Upper lobe of right lung (tissue), 1 donor: ENCODE measurements around the gene SLC44A1. TPM values are rescaled to one million over a fixed set of nuclear protein-coding genes. Genes with fewer than 3 reads are reported as not detected.
"Not testable (repeated sequence)": the region's sequence is repeated elsewhere in the genome, so short reads cannot be mapped to it uniquely, and the experiment has no call there.

ENCODE experiments used
- ATAC-seq: fragments of 200-7000 bp; cut with Tn5 transposase; one replicate; pipeline ENCODE4 v1.9.1; 2020; ENCODE audit warnings: mild to moderate bottlenecking, moderate library complexity
- DNase-seq: peaks from one replicate; pipeline ENCODE4 v3.0.0-alpha.2; 2020
- H3K27ac ChIP-seq: fragments of 200-600 bp; one replicate; pipeline ENCODE4 v1.8.0; 2022
- H3K27me3 ChIP-seq: fragments of 200-600 bp; one replicate; pipeline ENCODE4 v1.8.0; 2022; ENCODE audit warnings: mild to moderate bottlenecking
- H3K36me3 ChIP-seq: fragments of 200-600 bp; one replicate; pipeline ENCODE4 v1.8.0; 2022
- H3K4me1 ChIP-seq: fragments of 200-600 bp; one replicate; pipeline ENCODE4 v1.8.0; 2022
- H3K4me3 ChIP-seq: fragments of 200-600 bp; one replicate; pipeline ENCODE4 v1.8.0; 2022; ENCODE audit warnings: mild to moderate bottlenecking
- H3K9me3 ChIP-seq: fragments of 200-600 bp; one replicate; pipeline ENCODE4 v1.8.0; 2022
- intact Hi-C: fragments of 100-400 bp; cut with DNase I; formaldehyde crosslinking; loops from one replicate; pipeline ENCODE4 v1.11.0; 2022
- total RNA-seq: library from RNA; stranded (reverse); fragmentation: NEBNext Ultra II Directional; extraction: Animal tissue kit (Norgen Biotek cat#: 25700); gene quantifications from one replicate; pipeline ENCODE4 v1.2.1, GENCODE V29; 2021
- TF ChIP-seq, protein P1 (sequence below): fragments of 200-600 bp; IDR thresholded peaks from one replicate; pipeline ENCODE4 v1.8.0; 2022; ENCODE audit warnings: antibody characterized with exemption
- donor health status: DM: no; HTN: yes; CAD: no; lungs with severe emphysema.

Gene SLC44A1
- total RNA-seq, 1 donor from 2014 or later, result 66.1 TPM

DNA sequence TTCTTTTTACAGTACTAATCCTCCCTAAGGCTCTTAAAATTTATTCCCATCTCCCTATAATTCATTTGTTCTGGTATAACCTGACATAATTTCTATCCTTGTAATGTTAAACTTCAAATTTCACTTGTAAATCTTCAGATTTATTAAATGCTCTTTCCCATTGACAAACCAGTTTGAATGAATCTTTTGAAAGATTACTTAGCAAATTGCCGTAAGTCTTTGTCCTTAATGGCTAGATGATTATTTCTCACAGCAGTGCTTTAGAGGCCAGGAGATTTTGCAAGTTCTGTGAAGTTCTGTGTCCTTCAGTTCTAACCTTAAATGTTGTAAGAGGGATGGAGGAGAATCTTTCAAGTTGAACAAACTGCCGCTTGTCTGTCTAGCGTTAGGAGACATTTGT lies 4.2 kb downstream of the SLC44A1 start:
- TF ChIP-seq, protein P1, sequence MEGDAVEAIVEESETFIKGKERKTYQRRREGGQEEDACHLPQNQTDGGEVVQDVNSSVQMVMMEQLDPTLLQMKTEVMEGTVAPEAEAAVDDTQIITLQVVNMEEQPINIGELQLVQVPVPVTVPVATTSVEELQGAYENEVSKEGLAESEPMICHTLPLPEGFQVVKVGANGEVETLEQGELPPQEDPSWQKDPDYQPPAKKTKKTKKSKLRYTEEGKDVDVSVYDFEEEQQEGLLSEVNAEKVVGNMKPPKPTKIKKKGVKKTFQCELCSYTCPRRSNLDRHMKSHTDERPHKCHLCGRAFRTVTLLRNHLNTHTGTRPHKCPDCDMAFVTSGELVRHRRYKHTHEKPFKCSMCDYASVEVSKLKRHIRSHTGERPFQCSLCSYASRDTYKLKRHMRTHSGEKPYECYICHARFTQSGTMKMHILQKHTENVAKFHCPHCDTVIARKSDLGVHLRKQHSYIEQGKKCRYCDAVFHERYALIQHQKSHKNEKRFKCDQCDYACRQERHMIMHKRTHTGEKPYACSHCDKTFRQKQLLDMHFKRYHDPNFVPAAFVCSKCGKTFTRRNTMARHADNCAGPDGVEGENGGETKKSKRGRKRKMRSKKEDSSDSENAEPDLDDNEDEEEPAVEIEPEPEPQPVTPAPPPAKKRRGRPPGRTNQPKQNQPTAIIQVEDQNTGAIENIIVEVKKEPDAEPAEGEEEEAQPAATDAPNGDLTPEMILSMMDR, result no peak
- Histone ChIP-seq H3K27ac (no peak overlapping the region), H3K36me3 (no peaks in the 10 kb centered on the region), H3K4me3 (no peak overlapping the region), H3K27me3 (no peaks in the 10 kb centered on the region), H3K4me1 (peaks cover 17% of the 10 kb centered on the region), H3K9me3 (no peaks in the 10 kb centered on the region)
- intact Hi-C loops, result no loop called here
- DNase-seq (no peak), ATAC-seq (no peak)

DNA sequence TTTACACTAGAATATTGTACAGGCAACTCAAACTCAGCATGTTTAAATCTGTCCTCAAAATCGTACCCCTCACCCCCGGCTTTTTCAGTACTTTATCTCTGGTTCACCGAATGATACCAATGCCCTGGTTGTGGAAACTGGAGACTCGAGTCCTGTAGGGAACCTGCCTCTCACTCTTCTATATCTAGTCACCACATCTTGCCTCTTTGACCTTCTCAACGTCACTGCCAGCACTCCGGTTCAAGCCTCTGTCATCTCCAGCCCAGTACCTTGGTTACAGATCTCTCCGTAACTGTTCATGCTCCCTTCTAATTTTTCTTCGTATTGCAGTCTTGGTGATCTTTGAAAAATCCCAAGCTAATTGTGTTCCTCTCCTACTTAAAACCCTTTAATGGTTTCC lies 6.7 kb downstream of the SLC44A1 start:
- DNase-seq, result no peak
- H3K4me3 ChIP-seq, result no peak overlapping the region
- H3K4me1 ChIP-seq, result peaks cover 14% of the 10 kb centered on the region
- TF ChIP-seq, protein P1, result no peak
- H3K9me3 ChIP-seq, result no peaks in the 10 kb centered on the region
- no peaks in the 10 kb centered on the region for H3K27me3 ChIP-seq
- no peak for ATAC-seq
- no peaks in the 10 kb centered on the region for H3K36me3 ChIP-seq
- H3K27ac ChIP-seq, result no peak overlapping the region
- intact Hi-C loops, result no loop called here

DNA sequence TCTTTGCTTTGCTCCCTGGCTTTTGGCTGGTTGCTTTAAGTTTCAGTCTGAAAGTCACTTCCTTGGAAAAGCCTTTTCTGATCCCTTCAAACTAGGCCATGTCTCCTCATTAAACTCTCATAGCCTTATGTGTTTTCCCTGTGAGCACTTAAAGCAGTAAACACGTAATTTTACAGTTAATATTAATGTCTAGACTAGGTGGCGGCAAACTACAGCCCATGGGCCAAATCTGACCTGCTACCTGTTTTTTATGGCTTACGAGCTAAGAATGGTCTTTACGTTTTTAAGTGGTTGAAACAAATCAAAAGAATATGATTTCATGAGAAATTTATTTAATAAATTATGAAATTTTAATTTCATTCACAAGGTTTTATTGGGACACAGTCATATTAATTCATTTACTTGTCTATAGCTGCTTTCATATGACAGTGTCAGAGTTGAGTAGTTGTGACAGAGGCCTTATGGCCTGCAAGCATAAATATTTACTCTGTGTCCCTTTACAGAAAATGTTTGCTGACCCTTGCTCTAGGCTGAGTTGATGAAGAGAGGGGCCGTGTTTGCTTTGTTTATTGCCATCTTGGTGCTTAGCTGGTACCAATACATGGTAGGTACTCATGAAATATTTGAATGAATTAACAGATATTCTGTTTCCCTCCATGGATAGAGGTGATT lies 7.4 kb downstream of the SLC44A1 start:
- intact Hi-C loops, result no loop called here
- no peak overlapping the region for H3K27ac ChIP-seq
- H3K36me3 ChIP-seq, result no peaks in the 10 kb centered on the region
- H3K4me1 ChIP-seq, result peaks cover 7% of the 10 kb centered on the region
- TF ChIP-seq, protein P1, result no peak
- DNase-seq (no peak), ATAC-seq (no peak)
- no peak overlapping the region for H3K4me3 ChIP-seq
- no peaks in the 10 kb centered on the region for H3K27me3 ChIP-seq
- H3K9me3 ChIP-seq, result no peaks in the 10 kb centered on the region

DNA sequence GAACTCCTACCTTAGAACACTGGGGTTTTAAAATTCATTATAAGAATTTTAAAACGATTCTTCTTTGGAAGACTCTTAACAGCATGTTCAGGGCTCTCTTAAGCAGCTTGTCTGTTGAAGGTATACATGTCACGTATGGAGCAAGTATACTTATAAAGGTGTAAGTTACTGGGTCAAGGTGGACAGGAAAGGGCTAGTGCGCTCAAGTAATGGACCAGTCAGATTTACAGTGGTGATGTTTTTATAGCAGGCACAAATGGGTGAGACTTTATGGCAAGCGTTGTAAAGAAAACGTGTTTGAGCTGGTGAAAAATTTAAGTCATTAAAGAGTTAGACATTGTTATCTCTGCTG lies 7.9 kb downstream of the SLC44A1 start:
- intact Hi-C loops, result no loop called here
- H3K9me3 ChIP-seq, result no peaks in the 10 kb centered on the region
- DNase-seq (no peak), ATAC-seq (no peak)
- H3K36me3 ChIP-seq, result no peaks in the 10 kb centered on the region
- H3K4me1 ChIP-seq, result peaks cover 3% of the 10 kb centered on the region
- H3K27ac ChIP-seq, result no peak overlapping the region
- TF ChIP-seq, protein P1, result no peak
- H3K27me3 ChIP-seq, result no peaks in the 10 kb centered on the region
- H3K4me3 ChIP-seq, result no peak overlapping the region

DNA sequence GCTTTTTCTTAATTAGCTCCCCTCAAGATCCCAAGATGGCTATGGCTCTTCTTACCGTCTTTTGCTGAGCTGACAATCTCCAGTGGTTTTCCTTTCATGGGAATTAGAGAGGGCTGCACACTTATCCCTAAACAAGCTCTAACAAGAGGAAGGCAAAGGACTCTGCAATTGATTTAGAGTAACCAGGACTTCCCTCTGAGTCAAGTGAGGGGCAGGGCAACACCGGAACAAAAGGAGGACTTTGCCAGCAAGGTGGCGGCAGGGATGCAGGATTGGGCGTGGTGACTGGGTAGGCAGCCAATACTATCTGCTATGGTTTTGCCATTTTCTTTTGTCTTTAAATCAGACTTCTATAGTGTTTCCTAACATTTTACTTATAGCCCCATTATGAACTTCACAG lies 9.8 kb downstream of the SLC44A1 start:
- Histone ChIP-seq H3K4me3 (no peak overlapping the region), H3K9me3 (no peaks in the 10 kb centered on the region), H3K36me3 (no peaks in the 10 kb centered on the region), H3K27me3 (no peaks in the 10 kb centered on the region), H3K4me1 (peaks cover 20% of the 10 kb centered on the region), H3K27ac (no peak overlapping the region)
- intact Hi-C loops, result no loop called here
- ATAC-seq (no peak), DNase-seq (no peak)
- TF ChIP-seq, protein P1, result no peak

DNA sequence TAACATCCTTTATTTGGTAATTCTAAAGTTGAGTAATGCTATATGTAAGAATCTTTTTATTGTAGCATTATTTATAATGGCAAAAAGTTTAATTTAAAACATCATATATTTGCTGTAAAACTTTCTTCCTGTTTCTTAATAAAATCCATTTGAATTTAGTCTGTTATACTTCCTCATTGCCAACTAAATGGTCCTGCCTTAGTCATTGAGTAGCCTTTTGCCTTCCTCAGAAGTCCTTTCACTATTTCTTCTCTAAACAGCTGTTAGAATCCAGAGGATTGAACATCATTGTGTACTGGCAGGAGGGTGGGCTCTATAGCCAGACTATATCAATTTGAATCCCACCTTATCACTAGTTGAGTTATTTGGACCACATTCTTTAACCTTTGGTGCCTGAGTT lies 11.0 kb downstream of the SLC44A1 start:
- Histone ChIP-seq H3K4me1 (peaks cover 30% of the 10 kb centered on the region), H3K36me3 (no peaks in the 10 kb centered on the region), H3K4me3 (no peak overlapping the region), H3K27ac (no peak overlapping the region), H3K27me3 (no peaks in the 10 kb centered on the region), H3K9me3 (no peaks in the 10 kb centered on the region)
- DNase-seq (no peak), ATAC-seq (no peak)
- intact Hi-C loops, result no loop called here
- TF ChIP-seq, protein P1, result no peak

DNA sequence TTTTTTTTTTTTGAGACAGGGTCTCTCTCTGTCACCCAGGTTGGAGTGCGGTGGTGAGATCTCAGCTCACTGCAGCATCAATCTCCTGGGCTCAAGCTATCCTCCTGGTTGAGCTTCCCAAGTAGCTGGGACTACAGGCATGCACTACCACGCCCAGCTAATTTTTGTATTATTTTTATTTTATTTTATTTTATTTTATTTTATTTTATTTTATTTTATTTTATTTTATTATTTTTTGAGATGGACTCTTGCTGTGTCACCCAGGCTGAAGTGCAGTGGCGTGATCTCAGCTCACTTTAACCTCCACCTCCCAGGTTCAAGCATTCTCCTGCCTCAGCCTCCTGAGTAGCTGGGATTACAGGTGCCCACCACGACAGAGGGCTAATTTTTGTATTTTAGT lies 12.1 kb downstream of the SLC44A1 start:
- DNase-seq, H3K4me3 ChIP-seq, intact Hi-C loops, H3K27ac ChIP-seq, H3K36me3 ChIP-seq, H3K9me3 ChIP-seq, H3K27me3 ChIP-seq, ATAC-seq: not testable (repeated sequence)
- H3K4me1 ChIP-seq, result peaks cover 35% of the 10 kb centered on the region
